H1 (cell line): Measurements from ENCODE around the gene TBRG4. TPM values are rescaled to one million over a fixed set of nuclear protein-coding genes. Genes with fewer than 3 reads are reported as not detected.

ENCODE experiments used
- CTCF ChIA-PET: fragments of 300-600 bp; sonication (Branson Sonifier 250); formaldehyde crosslinking; loops from one replicate; lab custom pipeline; 2021; ENCODE audit not compliant: partially characterized antibody; lab: Charles Lee
- POLR2A ChIA-PET: fragments of 300-600 bp; sonication (Branson Sonifier 250); formaldehyde crosslinking; loops from one replicate; lab custom pipeline; 2021; ENCODE audit warnings: inconsistent platforms; ENCODE audit not compliant: partially characterized antibody; lab: Charles Lee
- DNase-seq, 2 experiments: peaks; one replicate each; pipeline versions ENCODE4 v3.0.0 to v3.0.0-alpha.2; 2010 to 2022; ENCODE audit warnings: low spot score in 2 of 2, low read depth in 1 of 2, mixed read lengths in 1 of 2
- FAIRE-seq: peaks from 2 replicates; lab custom pipeline; 2011; peaks lifted over from hg19 to GRCh38; lab: Jason Lieb, UNC
- H2AFZ ChIP-seq: 2 replicates; pipeline ENCODE4 v1.8.1; 2012; ENCODE audit warnings: low read length, inconsistent platforms
- H2AK5ac ChIP-seq: 2 replicates; pipeline ENCODE4 v1.6.1; 2013; ENCODE audit warnings: low read depth, low read length
- H2BK120ac ChIP-seq: replicated peaks from 2 replicates; pipeline ENCODE3; 2013; ENCODE audit warnings: low read depth, low read length, inconsistent platforms
- H2BK12ac ChIP-seq: 2 replicates; pipeline ENCODE4 v1.6.1; 2013; ENCODE audit warnings: low read depth, low read length
- H2BK15ac ChIP-seq: 2 replicates; pipeline ENCODE4 v1.6.1; 2013; ENCODE audit warnings: low read length
- H2BK20ac ChIP-seq: 2 replicates; pipeline ENCODE4 v1.6.1; 2013; ENCODE audit warnings: low read length
- H2BK5ac ChIP-seq: 2 replicates; pipeline ENCODE4 v1.6.1; 2013; ENCODE audit warnings: low read depth, low read length
- H3K14ac ChIP-seq: 2 replicates; pipeline ENCODE4 v1.6.1; 2013; ENCODE audit warnings: inconsistent platforms; ENCODE audit not compliant: insufficient read length
- H3K18ac ChIP-seq: 2 replicates; pipeline ENCODE4 v1.6.1; 2013; ENCODE audit warnings: low read length; ENCODE audit errors: extremely low read depth
- H3K23ac ChIP-seq: 2 replicates; pipeline ENCODE4 v1.6.1; 2013; ENCODE audit warnings: inconsistent platforms; ENCODE audit not compliant: insufficient read length
- H3K23me2 ChIP-seq: 2 replicates; pipeline ENCODE4 v1.6.1; 2013; ENCODE audit warnings: low read depth, low read length
- H3K27ac ChIP-seq: 2 replicates; pipeline ENCODE4 v1.6.1; 2011; ENCODE audit warnings: low read depth, low read length, inconsistent platforms
- H3K27me3 ChIP-seq, 4 experiments: replicated peaks in 1 of 4; 1 replicate in 1 of 4; 2 replicates in 3 of 4; pipeline versions ENCODE4 v1.6.1 to v1.8.1; 2011 to 2013; ENCODE audit warnings: low read length in 3 of 4, mild to moderate bottlenecking in 3 of 4, inconsistent platforms in 2 of 4, mixed read lengths in 2 of 4, moderate library complexity in 1 of 4; ENCODE audit not compliant: control insufficient read depth in 3 of 4, insufficient read depth in 3 of 4; ENCODE audit errors: extremely low read depth in 1 of 4
- H3K36me3 ChIP-seq, 4 experiments: 2 replicates each; pipeline versions ENCODE4 v1.6.1 to v1.8.1; 2011 to 2013; ENCODE audit warnings: mild to moderate bottlenecking in 4 of 4, low read length in 3 of 4, moderate library complexity in 2 of 4, control low read depth in 1 of 4, inconsistent platforms in 1 of 4; ENCODE audit not compliant: insufficient read depth in 4 of 4, control insufficient read depth in 2 of 4
- H3K4ac ChIP-seq: replicated peaks from 2 replicates; pipeline ENCODE3; 2013; ENCODE audit warnings: low read length, low read depth, mixed read lengths, inconsistent platforms; ENCODE audit not compliant: insufficient read length
- H3K4me1 ChIP-seq, 4 experiments: replicated peaks in 1 of 4; 1 replicate in 1 of 4; 2 replicates in 3 of 4; pipeline versions ENCODE4 v1.6.1 to v1.8.1; 2011 to 2013; ENCODE audit warnings: low read length in 3 of 4, inconsistent platforms in 2 of 4, mixed read lengths in 1 of 4; ENCODE audit not compliant: insufficient read depth in 4 of 4, control insufficient read depth in 3 of 4
- H3K4me2 ChIP-seq, 2 experiments: 2 replicates each; pipeline versions ENCODE4 v1.6.1 to v1.8.1; 2011 to 2013; ENCODE audit warnings: low read depth in 2 of 2, low read length in 2 of 2, control low read depth in 1 of 2, inconsistent platforms in 1 of 2, mild to moderate bottlenecking in 1 of 2; ENCODE audit not compliant: insufficient read depth in 1 of 2
- H3K4me3 ChIP-seq, 4 experiments: fragments of 200-600, 300-600 bp in 1 of 4; sonication (generic), shearing (Covaris generic), sonication (Bioruptor Twin) in 1 of 4; 2 replicates each; pipeline versions ENCODE4 v1.5.1 to v1.8.1; 2011 to 2016; ENCODE audit warnings: low read length in 4 of 4, low read depth in 3 of 4, control low read depth in 2 of 4, inconsistent platforms in 2 of 4, mild to moderate bottlenecking in 2 of 4, mixed read lengths in 1 of 4, moderate library complexity in 1 of 4; ENCODE audit not compliant: insufficient read depth in 2 of 4; ENCODE audit errors: extremely low read depth in 1 of 4
- H3K56ac ChIP-seq: replicated peaks from 2 replicates; pipeline ENCODE3; 2013; ENCODE audit warnings: low read depth, mild to moderate bottlenecking, mixed read lengths, low read length, inconsistent platforms; ENCODE audit not compliant: insufficient read length
- H3K79me1 ChIP-seq: 2 replicates; pipeline ENCODE4 v1.6.1; 2013; ENCODE audit warnings: low read depth, low read length, control low read depth
- H3K79me2 ChIP-seq, 2 experiments: 2 replicates each; pipeline versions ENCODE4 v1.6.1 to v1.8.1; 2012 to 2013; ENCODE audit warnings: low read length in 2 of 2, mild to moderate bottlenecking in 2 of 2, inconsistent platforms in 1 of 2; ENCODE audit not compliant: insufficient read depth in 2 of 2, control insufficient read depth in 1 of 2
- H3K9ac ChIP-seq, 4 experiments: replicated peaks in 1 of 4; 1 replicate in 1 of 4; 2 replicates in 3 of 4; pipeline versions ENCODE4 v1.6.1 to v1.8.1; 2011 to 2013; ENCODE audit warnings: low read depth in 3 of 4, low read length in 3 of 4, control low read depth in 2 of 4, mild to moderate bottlenecking in 2 of 4, moderate library complexity in 2 of 4, inconsistent platforms in 1 of 4; ENCODE audit errors: extremely low read depth in 1 of 4
- H3K9me3 ChIP-seq, 2 experiments: 2 replicates each; pipeline versions ENCODE4 v1.6.1 to v1.8.1; 2012 to 2013; ENCODE audit warnings: mild to moderate bottlenecking in 2 of 2, moderate library complexity in 2 of 2, control low read depth in 1 of 2, inconsistent platforms in 1 of 2, low read depth in 1 of 2, low read length in 1 of 2, mixed read lengths in 1 of 2; ENCODE audit not compliant: insufficient read depth in 2 of 2
- H4K20me1 ChIP-seq, 2 experiments: replicated peaks in 1 of 2; 2 replicates each; pipeline versions ENCODE3 to v1.8.1; 2011 to 2013; ENCODE audit warnings: inconsistent platforms in 2 of 2, low read length in 2 of 2, mild to moderate bottlenecking in 1 of 2; ENCODE audit not compliant: insufficient read depth in 2 of 2, control insufficient read depth in 1 of 2
- H4K5ac ChIP-seq: 2 replicates; pipeline ENCODE4 v1.6.1; 2013; ENCODE audit warnings: low read length, low read depth, mixed read lengths, inconsistent platforms; ENCODE audit not compliant: insufficient read length
- H4K8ac ChIP-seq: 2 replicates; pipeline ENCODE4 v1.8.0; 2013; ENCODE audit warnings: mild to moderate bottlenecking, moderate library complexity, low read length, inconsistent platforms; ENCODE audit not compliant: insufficient read depth; ENCODE audit errors: extremely low read depth
- H4K91ac ChIP-seq: replicated peaks from 2 replicates; pipeline ENCODE3; 2013; ENCODE audit warnings: low read length, mixed read lengths, inconsistent platforms; ENCODE audit not compliant: insufficient read length
- CEBPB ChIP-seq: IDR thresholded peaks from 2 replicates; pipeline ENCODE4 v1.6.1; 2012; ENCODE audit warnings: low read depth, low read length
- EGR1 ChIP-seq: IDR thresholded peaks from 2 replicates; pipeline ENCODE4 v1.6.1; 2011; ENCODE audit warnings: low read depth, low read length, borderline replicate concordance
- GABPA ChIP-seq: IDR thresholded peaks from 2 replicates; pipeline ENCODE4 v1.6.1; 2011; ENCODE audit warnings: mild to moderate bottlenecking, low read length, moderate library complexity, borderline replicate concordance; ENCODE audit not compliant: insufficient read depth
- HDAC6 ChIP-seq: IDR thresholded peaks from one replicate; pipeline ENCODE4 v1.7.1; 2012; ENCODE audit warnings: low read depth, mild to moderate bottlenecking, inconsistent platforms, low read length, moderate library complexity
- PHF8 ChIP-seq: fragments of 200-600 bp; sonication (generic); conservative IDR thresholded peaks from 2 replicates; pipeline ENCODE4 v1.7.1; 2012; ENCODE audit warnings: low read depth, mild to moderate bottlenecking, inconsistent platforms, low read length, moderate library complexity
- POU5F1 ChIP-seq: IDR thresholded peaks from 2 replicates; pipeline ENCODE4 v1.6.1; 2011; ENCODE audit warnings: low read depth, mild to moderate bottlenecking, low read length, moderate library complexity
- SP2 ChIP-seq: IDR thresholded peaks from 2 replicates; pipeline ENCODE4 v1.6.1; 2012; ENCODE audit warnings: mild to moderate bottlenecking, low read length, inconsistent platforms
- SP4 ChIP-seq: IDR thresholded peaks from 2 replicates; pipeline ENCODE4 v1.6.1; 2012; ENCODE audit warnings: low read length, inconsistent platforms
- SRF ChIP-seq: IDR thresholded peaks from 2 replicates; pipeline ENCODE4 v1.6.1; 2011; ENCODE audit warnings: mild to moderate bottlenecking, low read depth, low read length, moderate library complexity
- TAF7 ChIP-seq: optimal IDR thresholded peaks from 2 replicates; pipeline ENCODE3; 2011; ENCODE audit warnings: low read depth, mild to moderate bottlenecking, inconsistent platforms, low read length, moderate library complexity, borderline replicate concordance
- WGBS, 2 experiments: shearing (Covaris generic) in 1 of 2; methylation state at CpG; one replicate each; pipeline versions ENCODE4 v1.1.6 to v1.1.7; 2013 to 2015; ENCODE audit warnings: low lambda C conversion rate in 2 of 2, mixed read lengths in 2 of 2, inconsistent platforms in 1 of 2, low coverage in 1 of 2, missing lambda C conversion rate in 1 of 2; ENCODE audit not compliant: insufficient replicate concordance in 2 of 2, insufficient coverage in 1 of 2, insufficient read length in 1 of 2; ENCODE audit errors: extremely low coverage in 1 of 2, missing lambda C conversion rate in 1 of 2; 5-methylcytosine and 5-hydroxymethylcytosine counted together
- polyA plus RNA-seq, 7 experiments: library from polyadenylated mRNA; depleted of rRNA in 3 of 7; stranded (reverse) in 5 of 7; unstranded in 2 of 7; fragments of >200 nt in 5 of 7; fragments of 200-250 nt in 2 of 7; gene quantifications; 1 replicate in 5 of 7; 2 replicates in 1 of 7; 4 replicates in 1 of 7; pipeline versions ENCODE4 v1.2.1 to v1.2.3, GENCODE V29; 2011 to 2013; ENCODE audit warnings: missing spikeins in 2 of 7, mixed read lengths in 2 of 7
- total RNA-seq: library from RNA; stranded (reverse); fragmentation: NEBNext Ultra II Directional; extraction: Animal tissue kit (Norgen Biotek cat#: 25700); gene quantifications from 2 replicates; pipeline ENCODE4 v1.2.1, GENCODE V29; 2021

TBRG4 gene
- total and polyA plus RNA-seq, 2 of the 8 experiments (the other 6 are each of a cell fraction or from before 2014, with no cell fraction given), result 110 to 137 TPM

DNA sequence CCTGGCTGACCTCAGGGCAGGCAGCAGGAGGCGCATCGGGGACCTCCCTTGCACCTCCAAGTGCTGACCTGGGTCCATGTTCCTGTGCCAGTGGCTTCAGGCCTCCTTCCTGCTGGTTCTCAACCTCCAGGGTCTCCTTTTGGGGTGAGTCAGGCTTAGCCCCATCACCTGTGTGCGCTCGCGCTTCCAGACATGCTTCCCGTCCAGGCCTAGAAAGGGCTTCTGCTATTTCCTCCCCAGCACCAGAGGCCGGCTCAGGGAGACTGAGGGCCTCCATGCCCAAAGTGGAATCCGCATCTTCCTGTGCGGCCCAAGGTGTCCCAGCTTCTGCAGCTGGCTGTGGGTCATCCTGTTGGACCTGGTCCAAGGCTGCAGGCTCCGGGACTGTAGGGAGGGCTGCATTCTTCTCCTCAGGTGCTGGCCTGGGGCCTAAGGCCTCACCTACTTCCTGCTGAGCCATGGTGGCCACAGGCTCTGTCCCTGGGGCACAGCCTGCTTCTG, 28.6 kb downstream of the TBRG4 start:
- no peak for DNase-seq
- H2BK120ac ChIP-seq, result no peak overlapping the region
- peaks cover 0 to under 1% (median 0%) of the 10 kb centered on the region in 4 experiments; a peak in 1 of 7 replicates for H3K4me1 ChIP-seq
- no peak overlapping the region for H3K4me3 ChIP-seq
- H3K9me3 ChIP-seq, result no peaks in the 10 kb centered on the region
- TF ChIP-seq PHF8, result no peak
- TF ChIP-seq SP2, result no peak
- TF ChIP-seq CEBPB, result no peak
- TF ChIP-seq POU5F1, result no peak
- no peak for TF ChIP-seq SP4
- no peak for TF ChIP-seq SRF
- no peak for TF ChIP-seq GABPA
- TF ChIP-seq HDAC6, result no peak
- TF ChIP-seq TAF7, result no peak
- TF ChIP-seq EGR1, result no peak
- TF ChIP-seq, all 59 proteins: peak for 0
- H4K5ac ChIP-seq, result no peak overlapping the region
- no peak overlapping the region for H2BK5ac ChIP-seq
- CTCF ChIA-PET, result no interaction called here
- H3K9ac ChIP-seq, result no peak overlapping the region
- no peak overlapping the region for H2BK20ac ChIP-seq
- H2BK15ac ChIP-seq, result no peak overlapping the region
- no peak overlapping the region for H3K56ac ChIP-seq
- H3K18ac ChIP-seq, result no peak overlapping the region
- FAIRE-seq, result no peak
- H4K91ac ChIP-seq, result no peak overlapping the region
- no peaks in the 10 kb centered on the region for H3K79me1 ChIP-seq
- H3K79me2 ChIP-seq, result no peaks in the 10 kb centered on the region
- POLR2A ChIA-PET, result no interaction called here
- no peak overlapping the region for H3K27ac ChIP-seq
- no peak overlapping the region for H2BK12ac ChIP-seq
- H3K4me2 ChIP-seq, result no peak overlapping the region
- no peak overlapping the region for H4K8ac ChIP-seq
- H4K20me1 ChIP-seq, result no peaks in the 10 kb centered on the region
- no peaks in the 10 kb centered on the region for H3K36me3 ChIP-seq
- H3K14ac ChIP-seq, result no peak overlapping the region
- H3K27me3 ChIP-seq, result peaks cover 0 to 9% (median 4%) of the 10 kb centered on the region in 4 experiments; a peak in 4 of 7 replicates
- no peak overlapping the region for H2AK5ac ChIP-seq
- H3K23ac ChIP-seq, result no peak overlapping the region
- H2AFZ ChIP-seq, result no peak overlapping the region
- H3K23me2 ChIP-seq, result no peaks in the 10 kb centered on the region
- no peak overlapping the region for H3K4ac ChIP-seq
- 91% methylated on average over 10 of the region's 10 CpGs; no CpG with 5 or more reads in 1 of the 2 experiments for WGBS, 2 experiments
